ENCODE results near the gene USP48.

The USP48 gene

GRCh38 chr1:21636029-21636428 lies 146.9 kb downstream of the USP48 start:
- no peaks in the 10 kb centered on the region for H3K9me3 ChIP-seq (ENCODE audit: insufficient read depth, low read length)
- H3K36me3 ChIP-seq (ENCODE audit: low read length): no peaks in the 10 kb centered on the region
- no peak overlapping the region for H2AFZ ChIP-seq (ENCODE audit: low read depth, low read length, severe bottlenecking)
- no peak overlapping the region for H3K9ac ChIP-seq (ENCODE audit: low read length)
- H3K4me2 ChIP-seq (ENCODE audit: low read depth, low read length, poor library complexity, severe bottlenecking): no peak overlapping the region
- H3K9me2 ChIP-seq (replicated peaks; ENCODE audit: insufficient read depth, low read length): no peaks in the 10 kb centered on the region
- TF ChIP-seq, protein P1, sequence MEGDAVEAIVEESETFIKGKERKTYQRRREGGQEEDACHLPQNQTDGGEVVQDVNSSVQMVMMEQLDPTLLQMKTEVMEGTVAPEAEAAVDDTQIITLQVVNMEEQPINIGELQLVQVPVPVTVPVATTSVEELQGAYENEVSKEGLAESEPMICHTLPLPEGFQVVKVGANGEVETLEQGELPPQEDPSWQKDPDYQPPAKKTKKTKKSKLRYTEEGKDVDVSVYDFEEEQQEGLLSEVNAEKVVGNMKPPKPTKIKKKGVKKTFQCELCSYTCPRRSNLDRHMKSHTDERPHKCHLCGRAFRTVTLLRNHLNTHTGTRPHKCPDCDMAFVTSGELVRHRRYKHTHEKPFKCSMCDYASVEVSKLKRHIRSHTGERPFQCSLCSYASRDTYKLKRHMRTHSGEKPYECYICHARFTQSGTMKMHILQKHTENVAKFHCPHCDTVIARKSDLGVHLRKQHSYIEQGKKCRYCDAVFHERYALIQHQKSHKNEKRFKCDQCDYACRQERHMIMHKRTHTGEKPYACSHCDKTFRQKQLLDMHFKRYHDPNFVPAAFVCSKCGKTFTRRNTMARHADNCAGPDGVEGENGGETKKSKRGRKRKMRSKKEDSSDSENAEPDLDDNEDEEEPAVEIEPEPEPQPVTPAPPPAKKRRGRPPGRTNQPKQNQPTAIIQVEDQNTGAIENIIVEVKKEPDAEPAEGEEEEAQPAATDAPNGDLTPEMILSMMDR (IDR thresholded peaks at IDR 0.05; ENCODE audit: insufficient read depth, low read length, poor library complexity, severe bottlenecking): no peak
- no peak for TF ChIP-seq EZH2phosphoT487 (conservative IDR thresholded peaks at IDR 0.05; ENCODE audit: low read length)
- no peaks in the 10 kb centered on the region for H3F3A ChIP-seq (ENCODE audit: insufficient read depth)
- no peak overlapping the region for H3K4me3 ChIP-seq (ENCODE audit: insufficient read depth, low read length, poor library complexity, severe bottlenecking)
- no peaks in the 10 kb centered on the region for H3K27me3 ChIP-seq (ENCODE audit: low read length)
- H3K27ac ChIP-seq (ENCODE audit: low read depth, low read length): no peak overlapping the region
- no peaks in the 10 kb centered on the region for H3K79me2 ChIP-seq (ENCODE audit: insufficient read depth, low read length)
- H4K20me1 ChIP-seq (ENCODE audit: low read depth, low read length): no peaks in the 10 kb centered on the region

GRCh38 chr1:21634806-21635535 lies 148.0 kb downstream of the USP48 start:
- Histone ChIP-seq H3K79me2 (ENCODE audit: insufficient read depth, low read length) (no peaks in the 10 kb centered on the region), H4K20me1 (ENCODE audit: low read depth, low read length) (no peaks in the 10 kb centered on the region), H3K36me3 (ENCODE audit: low read length) (no peaks in the 10 kb centered on the region), H3K9me3 (ENCODE audit: insufficient read depth, low read length) (no peaks in the 10 kb centered on the region), H3K4me2 (ENCODE audit: low read depth, low read length, poor library complexity, severe bottlenecking) (no peak overlapping the region), H3K4me3 (ENCODE audit: insufficient read depth, low read length, poor library complexity, severe bottlenecking) (no peak overlapping the region), H3K9ac (ENCODE audit: low read length) (no peak overlapping the region), H2AFZ (ENCODE audit: low read depth, low read length, severe bottlenecking) (no peak overlapping the region), H3K9me2 (replicated peaks; ENCODE audit: insufficient read depth, low read length) (no peaks in the 10 kb centered on the region), H3K27ac (ENCODE audit: low read depth, low read length) (no peak overlapping the region), H3K27me3 (ENCODE audit: low read length) (no peaks in the 10 kb centered on the region), H3F3A (ENCODE audit: insufficient read depth) (no peaks in the 10 kb centered on the region)
- TF ChIP-seq EZH2phosphoT487 (conservative IDR thresholded peaks at IDR 0.05; ENCODE audit: low read length): no peak
- TF ChIP-seq, protein P1 (IDR thresholded peaks at IDR 0.05; ENCODE audit: insufficient read depth, low read length, poor library complexity, severe bottlenecking): no peak

DNA sequence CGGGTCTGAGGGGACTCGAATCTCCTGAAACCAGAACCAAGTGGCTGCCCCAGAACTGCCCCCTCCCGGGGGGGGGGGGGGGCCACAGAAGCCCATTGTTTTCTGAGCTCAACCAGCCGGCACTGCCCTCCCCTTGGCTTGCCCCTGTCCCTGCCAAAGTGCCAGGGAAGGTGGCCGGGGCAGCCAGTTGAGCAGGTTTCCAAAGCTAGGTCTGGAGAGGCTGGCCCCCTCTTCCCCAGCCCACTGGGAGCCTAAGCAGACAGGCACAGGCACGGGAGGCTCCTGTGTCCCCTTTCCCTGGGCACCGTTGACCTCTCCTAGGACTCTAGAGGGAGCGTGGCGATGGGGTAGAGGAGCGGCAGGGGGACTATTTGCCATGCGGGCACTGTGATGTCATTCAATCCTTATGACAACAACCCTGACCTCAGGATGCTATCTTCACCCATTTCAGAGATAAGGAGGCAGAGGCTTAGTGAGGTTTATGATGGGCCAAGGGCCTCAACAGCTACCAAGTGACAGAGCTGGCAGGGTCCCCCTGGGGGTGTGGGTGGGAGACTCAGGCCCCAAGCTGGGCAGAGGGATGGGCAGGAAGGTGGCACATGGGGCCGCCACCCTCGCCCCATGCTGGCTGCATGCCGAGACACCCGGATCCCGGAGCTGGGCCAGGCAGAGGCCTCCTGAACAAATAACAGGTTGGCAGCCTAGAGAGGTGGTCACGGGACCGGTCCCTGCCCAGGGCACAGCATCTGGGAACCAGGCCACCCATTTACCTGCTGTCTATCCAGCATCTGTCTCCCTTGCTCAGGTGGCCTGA lies 148.8 kb downstream of the USP48 start:
- no peak overlapping the region for H3K4me3 ChIP-seq (ENCODE audit: insufficient read depth, low read length, poor library complexity, severe bottlenecking)
- no peaks in the 10 kb centered on the region for H3K79me2 ChIP-seq (ENCODE audit: insufficient read depth, low read length)
- no peaks in the 10 kb centered on the region for H4K20me1 ChIP-seq (ENCODE audit: low read depth, low read length)
- H3K9me3 ChIP-seq (ENCODE audit: insufficient read depth, low read length): no peaks in the 10 kb centered on the region
- TF ChIP-seq, protein P1 (IDR thresholded peaks at IDR 0.05; ENCODE audit: insufficient read depth, low read length, poor library complexity, severe bottlenecking): no peak
- no peak for TF ChIP-seq EZH2phosphoT487 (conservative IDR thresholded peaks at IDR 0.05; ENCODE audit: low read length)
- no peaks in the 10 kb centered on the region for H3K9me2 ChIP-seq (replicated peaks; ENCODE audit: insufficient read depth, low read length)
- no peak overlapping the region for H3K9ac ChIP-seq (ENCODE audit: low read length)
- no peaks in the 10 kb centered on the region for H3K36me3 ChIP-seq (ENCODE audit: low read length)
- no peaks in the 10 kb centered on the region for H3F3A ChIP-seq (ENCODE audit: insufficient read depth)
- H3K4me2 ChIP-seq (ENCODE audit: low read depth, low read length, poor library complexity, severe bottlenecking): no peak overlapping the region
- no peak overlapping the region for H2AFZ ChIP-seq (ENCODE audit: low read depth, low read length, severe bottlenecking)
- no peak overlapping the region for H3K27ac ChIP-seq (ENCODE audit: low read depth, low read length)
- H3K27me3 ChIP-seq (ENCODE audit: low read length): no peaks in the 10 kb centered on the region
